Keratinocyte (primary cell): ENCODE data around the gene SUPT20HL1. TPM values are rescaled to one million over a fixed set of nuclear protein-coding genes. Genes with fewer than 3 reads are reported as not detected.

Experiments used
- DNase-seq: peaks from one replicate; pipeline ENCODE4 v3.0.0-alpha.2; 2011; ENCODE audit warnings: low read depth, missing footprints, low spot score
- FAIRE-seq: peaks from 2 replicates; lab custom pipeline; 2011; peaks lifted over from hg19 to GRCh38; lab: Jason Lieb, UNC
- H2AFZ ChIP-seq: 2 replicates; pipeline ENCODE4 v1.6.0; 2012; ENCODE audit warnings: low read length, control low read depth, inconsistent platforms; ENCODE audit not compliant: control insufficient read depth
- H3K27ac ChIP-seq: 2 replicates; pipeline ENCODE4 v1.5.1; 2011; ENCODE audit warnings: low read length; ENCODE audit not compliant: control insufficient read depth, insufficient read depth
- H3K27me3 ChIP-seq: 3 replicates; pipeline ENCODE4 v1.6.0; 2011; ENCODE audit warnings: low read length; ENCODE audit not compliant: control insufficient read depth, insufficient read depth; ENCODE audit errors: extremely low read depth
- H3K36me3 ChIP-seq, 2 experiments: 2 replicates in 1 of 2; 3 replicates in 1 of 2; pipeline ENCODE4 v1.5.1; 2011; ENCODE audit warnings: low read length in 2 of 2, mild to moderate bottlenecking in 1 of 2; ENCODE audit not compliant: control insufficient read depth in 2 of 2, insufficient read depth in 2 of 2; ENCODE audit errors: extremely low read depth in 1 of 2
- H3K4me1 ChIP-seq: 3 replicates; pipeline ENCODE4 v1.5.1; 2011; ENCODE audit warnings: low read length; ENCODE audit not compliant: control insufficient read depth, insufficient read depth; ENCODE audit errors: extremely low read depth
- H3K4me2 ChIP-seq: 3 replicates; pipeline ENCODE4 v1.6.0; 2011; ENCODE audit warnings: low read depth, low read length; ENCODE audit not compliant: control insufficient read depth, insufficient read depth; ENCODE audit errors: extremely low read depth
- H3K4me3 ChIP-seq, 3 experiments: fragments of 200-600 bp in 1 of 3; sonication (generic) in 1 of 3; 2 replicates in 2 of 3; 3 replicates in 1 of 3; pipeline ENCODE4 v1.5.1; 2011 to 2016; ENCODE audit warnings: low read length in 3 of 3, mild to moderate bottlenecking in 3 of 3, control low read depth in 2 of 3, inconsistent platforms in 1 of 3, low read depth in 1 of 3, mixed read lengths in 1 of 3, mixed run types in 1 of 3, moderate library complexity in 1 of 3; ENCODE audit not compliant: control insufficient read depth in 2 of 3, insufficient read depth in 2 of 3; ENCODE audit errors: extremely low read depth in 1 of 3
- H3K79me2 ChIP-seq: 2 replicates; pipeline ENCODE4 v1.6.0; 2012; ENCODE audit warnings: low read length; ENCODE audit not compliant: control insufficient read depth, insufficient read depth
- H3K9ac ChIP-seq: 3 replicates; pipeline ENCODE4 v1.6.0; 2011; ENCODE audit warnings: low read length; ENCODE audit not compliant: control insufficient read depth, insufficient read depth; ENCODE audit errors: extremely low read depth
- H3K9me1 ChIP-seq: 3 replicates; pipeline ENCODE4 v1.6.0; 2011; ENCODE audit warnings: low read length; ENCODE audit not compliant: control insufficient read depth, insufficient read depth; ENCODE audit errors: extremely low read depth
- H3K9me3 ChIP-seq: 2 replicates; pipeline ENCODE4 v1.5.1; 2012; ENCODE audit warnings: low read depth, low read length; ENCODE audit not compliant: control insufficient read depth
- H4K20me1 ChIP-seq: 3 replicates; pipeline ENCODE4 v1.6.0; 2011; ENCODE audit warnings: low read length; ENCODE audit not compliant: control insufficient read depth, insufficient read depth; ENCODE audit errors: extremely low read depth
- CTCF ChIP-seq, 3 experiments: IDR thresholded peaks in 1 of 3; conservative IDR thresholded peaks in 1 of 3; optimal IDR thresholded peaks in 1 of 3; 2 replicates in 2 of 3; 3 replicates in 1 of 3; pipeline versions ENCODE3 to v1.5.1; 2011; ENCODE audit warnings: low read length in 3 of 3, mild to moderate bottlenecking in 3 of 3, moderate library complexity in 2 of 3, control low read depth in 1 of 3, inconsistent platforms in 1 of 3; ENCODE audit not compliant: insufficient read depth in 2 of 3; ENCODE audit errors: extremely low read depth in 1 of 3
- EZH2 ChIP-seq: IDR thresholded peaks from one replicate; pipeline ENCODE4 v1.6.1; 2012; ENCODE audit warnings: inconsistent platforms, mild to moderate bottlenecking, low read length, moderate library complexity
- dilution Hi-C: fragments of 300-500 bp; cut with MboI; formaldehyde crosslinking; loops from one replicate; pipeline ENCODE4 v1.7.0; 2020; ENCODE audit warnings: low sequenced_read_pairs; ENCODE audit not compliant: extremely low pct_ligation_motif_present
- polyA plus RNA-seq, 5 experiments: library from polyadenylated mRNA; depleted of rRNA in 3 of 5; stranded (reverse) in 3 of 5; stranded (forward) in 1 of 5; unstranded in 1 of 5; fragments of >200 nt; gene quantifications; 1 replicate in 1 of 5; 2 replicates in 3 of 5; 3 replicates in 1 of 5; pipeline versions ENCODE4 v1.2.1 to v1.2.3, GENCODE V29; 2011 to 2012; ENCODE audit warnings: missing spikeins in 2 of 5, low read depth in 1 of 5, low replicate concordance in 1 of 5

The SUPT20HL1 gene
- polyA plus RNA-seq, 1 donor (not counting 4 experiments of a cell fraction or from before 2014, with no cell fraction given): not detected

GRCh38 chrX:24372021-24372763, 11.8 kb downstream of the SUPT20HL1 start:
- no peaks in the 10 kb centered on the region for H3K79me2 ChIP-seq
- H3K4me1 ChIP-seq: no peaks in the 10 kb centered on the region
- dilution Hi-C loops: no loop called here
- H3K4me3 ChIP-seq: no peak overlapping the region
- TF ChIP-seq CTCF (optimal IDR thresholded peaks at IDR 0.05 in 1 of 3, IDR thresholded peaks at IDR 0.05 in 1 of 3, conservative IDR thresholded peaks at IDR 0.05 in 1 of 3; ENCODE audit: extremely low read depth in 1 of 3, insufficient read depth in 2 of 3, low read length in 3 of 3): no peak
- no peak for TF ChIP-seq EZH2
- H2AFZ ChIP-seq: no peak overlapping the region
- H3K9me3 ChIP-seq: no peaks in the 10 kb centered on the region
- no peaks in the 10 kb centered on the region for H3K9me1 ChIP-seq
- no peak overlapping the region for H3K27ac ChIP-seq
- H3K36me3 ChIP-seq: no peaks in the 10 kb centered on the region
- H3K4me2 ChIP-seq: no peak overlapping the region
- H4K20me1 ChIP-seq: no peaks in the 10 kb centered on the region
- H3K9ac ChIP-seq: no peak overlapping the region
- peaks cover 7% of the 10 kb centered on the region for H3K27me3 ChIP-seq
- FAIRE-seq (no peak), DNase-seq (no peak)

- no peaks in the 10 kb centered on the region for H3K9me1 ChIP-seq
- no peak for DNase-seq
- H2AFZ ChIP-seq: no peak overlapping the region
- TF ChIP-seq CTCF (optimal IDR thresholded peaks at IDR 0.05 in 1 of 3, IDR thresholded peaks at IDR 0.05 in 1 of 3, conservative IDR thresholded peaks at IDR 0.05 in 1 of 3; ENCODE audit: extremely low read depth in 1 of 3, insufficient read depth in 2 of 3, low read length in 3 of 3) (no peak), EZH2 (no peak)
- no peaks in the 10 kb centered on the region for H3K79me2 ChIP-seq
- H3K4me2 ChIP-seq: no peak overlapping the region
- no peak overlapping the region for H3K9ac ChIP-seq
- H4K20me1 ChIP-seq: no peaks in the 10 kb centered on the region
- peaks cover 7% of the 10 kb centered on the region for H3K27me3 ChIP-seq
- dilution Hi-C loops: no loop called here
- no peak overlapping the region for H3K4me3 ChIP-seq
- no peak overlapping the region for H3K27ac ChIP-seq
- no peaks in the 10 kb centered on the region for H3K9me3 ChIP-seq
- H3K4me1 ChIP-seq: no peaks in the 10 kb centered on the region
- no peak for FAIRE-seq
- no peaks in the 10 kb centered on the region for H3K36me3 ChIP-seq
Measured at GRCh38 chrX:24375600-24376131, 15.2 kb downstream of the SUPT20HL1 start.
